Measurements from ENCODE around the gene TACO1. TPM values are rescaled to one million over a fixed set of nuclear protein-coding genes. Genes with fewer than 3 reads are reported as not detected.

TACO1 gene
- total RNA-seq, 1 donor from 2014 or later = 24.3 TPM

DNA sequence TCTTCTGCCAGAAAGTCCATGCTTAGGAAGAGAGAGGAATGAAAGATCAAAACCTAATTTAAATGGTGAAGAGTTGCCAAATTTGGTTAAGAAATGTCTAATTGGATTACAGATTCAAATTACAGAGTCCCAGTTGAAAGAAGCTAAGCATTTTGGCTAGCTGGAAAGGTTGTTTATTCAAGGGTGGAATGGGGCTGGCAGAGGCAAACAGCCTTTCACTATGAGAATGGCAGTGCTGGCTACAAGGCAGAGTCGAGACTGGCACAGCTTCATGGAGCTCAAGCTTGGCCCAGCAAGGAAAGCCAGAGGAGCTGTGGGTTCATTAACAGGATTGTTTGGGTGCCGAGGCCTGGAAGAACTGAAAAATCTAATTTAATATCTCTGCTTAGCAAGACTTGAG lies 35.1 kb downstream of the TACO1 start:
- DNase-seq (ENCODE audit: low read depth, low spot score) = no peak

- no peak for DNase-seq (ENCODE audit: low read depth, low spot score)
Measured at GRCh38 chr17:63639125-63639524, 38.4 kb downstream of the TACO1 start.

GRCh38 chr17:63640038-63640437 lies 39.3 kb downstream of the TACO1 start:
- no peak for DNase-seq (ENCODE audit: low read depth, low spot score)

- DNase-seq (ENCODE audit: low read depth, low spot score) = no peak
Measured at GRCh38 chr17:63641692-63642448, 41.2 kb downstream of the TACO1 start.

DNA sequence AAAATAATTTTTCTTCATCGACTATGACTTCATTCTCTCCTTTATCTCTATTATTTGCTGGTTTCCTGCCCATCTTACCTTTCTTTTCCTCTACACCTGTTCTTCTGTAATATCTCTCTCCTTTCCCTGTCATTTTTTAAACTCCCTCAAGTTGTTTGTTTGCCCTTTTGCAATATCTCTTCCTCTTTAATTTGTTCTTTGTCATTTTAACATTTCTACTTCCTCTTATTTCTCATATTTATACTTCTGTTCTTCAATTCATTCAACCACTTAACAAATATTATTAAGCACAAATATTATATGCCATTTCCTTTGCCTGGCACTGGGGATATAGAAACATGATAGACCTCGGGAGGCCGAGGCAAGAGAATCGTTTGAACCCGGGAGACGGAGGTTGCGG lies 44.2 kb downstream of the TACO1 start:
- no peak for DNase-seq (ENCODE audit: low read depth, low spot score)

DNA sequence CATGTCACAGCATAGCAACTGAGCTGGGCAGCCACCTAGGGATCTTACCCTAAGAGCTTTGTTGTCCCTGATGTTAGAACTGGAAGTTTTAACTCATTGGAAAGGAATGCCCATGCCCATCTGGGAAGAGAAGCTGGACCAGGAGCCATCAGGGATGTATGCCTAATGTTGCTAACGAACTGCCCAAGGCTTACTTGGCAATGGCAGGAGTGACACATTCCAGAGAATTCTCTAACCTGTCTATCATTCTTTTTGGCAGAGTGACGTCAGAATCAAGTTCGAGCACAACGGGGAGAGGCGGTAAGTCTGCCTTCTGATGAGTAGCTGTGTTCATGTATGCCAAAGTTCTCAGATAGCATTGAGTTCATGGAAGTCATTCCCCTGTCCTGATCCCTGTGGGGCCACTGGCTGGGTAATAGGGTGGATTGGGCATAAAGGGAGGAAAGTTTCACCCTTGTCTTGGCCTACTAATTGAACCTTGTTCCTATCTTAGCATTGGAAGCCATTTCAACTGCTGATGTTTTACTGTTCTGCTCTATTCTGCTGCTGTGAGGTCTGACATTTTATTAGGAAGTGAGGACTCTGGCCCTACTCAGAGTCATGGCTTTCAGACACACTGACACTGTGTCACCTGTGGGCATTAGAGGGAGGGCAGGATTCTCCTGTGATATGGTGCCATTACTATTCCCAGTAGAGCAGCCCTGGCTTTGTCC lies 45.2 kb downstream of the TACO1 start:
- no peak for DNase-seq (ENCODE audit: low read depth, low spot score)

DNA sequence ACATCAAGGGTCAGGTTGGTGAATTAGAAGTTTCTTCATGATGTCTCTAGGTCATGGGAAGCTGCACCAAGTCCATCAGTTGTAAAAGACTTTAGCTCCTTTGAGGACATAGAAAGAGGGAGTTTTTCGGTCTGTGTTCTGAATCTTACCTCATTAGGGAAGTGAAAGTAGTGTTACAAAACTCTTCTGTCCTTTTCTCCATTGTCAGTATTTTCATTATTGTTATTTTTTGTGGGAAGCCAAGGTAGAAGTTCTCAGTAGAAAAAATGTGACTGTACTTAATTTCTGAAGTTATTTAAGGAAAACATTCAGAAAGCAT lies 45.8 kb downstream of the TACO1 start:
- no peak for DNase-seq (ENCODE audit: low read depth, low spot score)

GRCh38 chr17:63647065-63647725 lies 46.5 kb downstream of the TACO1 start:
- DNase-seq (ENCODE audit: low read depth, low spot score) = no peak

GRCh38 chr17:63647936-63648335 lies 47.2 kb downstream of the TACO1 start:
- DNase-seq (ENCODE audit: low read depth, low spot score) = no peak

DNA sequence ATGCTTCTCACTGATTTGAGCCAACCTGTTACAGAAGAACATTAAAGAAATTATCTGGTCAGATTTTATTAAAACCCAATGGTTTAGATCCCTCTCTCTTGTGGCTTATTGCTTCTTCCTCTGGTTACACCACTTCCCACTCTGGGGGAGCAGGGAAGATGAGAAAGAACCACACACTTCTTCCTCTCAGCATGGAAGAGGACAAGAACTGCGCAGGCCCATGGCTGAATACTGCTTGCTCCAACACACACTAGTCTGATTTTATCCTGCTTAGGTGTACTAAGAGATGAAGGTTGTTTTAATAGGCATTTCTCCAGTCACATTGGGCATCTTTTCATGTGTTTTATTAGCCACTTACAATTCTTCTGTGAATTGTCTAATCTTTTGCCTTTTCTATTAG lies 49.1 kb downstream of the TACO1 start:
- no peak for DNase-seq (ENCODE audit: low read depth, low spot score)

GRCh38 chr17:63652106-63652505 lies 51.4 kb downstream of the TACO1 start:
- no peak for DNase-seq (ENCODE audit: low read depth, low spot score)

- no peak for DNase-seq (ENCODE audit: low read depth, low spot score)
Measured at GRCh38 chr17:63653050-63653449, 52.4 kb downstream of the TACO1 start.

DNA sequence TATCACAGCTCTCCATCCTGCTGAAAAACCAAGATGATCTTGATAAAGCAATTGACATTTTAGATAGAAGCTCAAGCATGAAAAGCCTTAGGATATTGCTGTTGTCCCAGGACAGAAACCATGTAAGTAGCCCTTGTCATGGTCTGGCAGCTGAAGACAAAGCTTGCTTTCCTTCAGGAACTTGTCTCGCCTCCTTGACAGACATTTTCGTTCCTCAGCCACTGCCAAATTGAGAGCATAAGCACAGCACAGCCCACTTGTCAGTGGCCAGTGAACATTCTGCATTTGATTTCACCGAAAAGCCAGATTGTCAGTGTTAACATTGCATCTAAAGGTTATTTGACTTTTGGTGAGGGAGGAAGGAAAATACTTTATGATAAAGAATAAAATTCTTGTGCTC lies 57.1 kb downstream of the TACO1 start:
- no peak for DNase-seq (ENCODE audit: low read depth, low spot score)

Other genes with a start within 250 kb of the TACO1 start
- 26.1 and 34.6 TPM in 2 replicates for gene CYB561, start 154.6 kb upstream of the TACO1 start, total RNA-seq
- 30.6 and 38.3 TPM in 2 replicates for gene ACE, start 123.8 kb upstream of the TACO1 start, total RNA-seq
- gene KCNH6, start 77.5 kb upstream of the TACO1 start, total RNA-seq = not detected in 2 replicates
- 24.0 and 31.3 TPM in 2 replicates for gene DCAF7, start 50.4 kb upstream of the TACO1 start, total RNA-seq
- gene MAP3K3, start 21.5 kb downstream of the TACO1 start, total RNA-seq = 104 and 125 TPM in 2 replicates
- gene LIMD2, start 99.2 kb downstream of the TACO1 start, total RNA-seq = 14.5 and 24.9 TPM in 2 replicates
- 19.7 and 22.1 TPM in 2 replicates for gene STRADA, start 140.9 kb downstream of the TACO1 start, total RNA-seq
- 92.4 and 113 TPM in 2 replicates for gene CCDC47, start 172.7 kb downstream of the TACO1 start, total RNA-seq
- gene DDX42, start 173.3 kb downstream of the TACO1 start, total RNA-seq = 67.0 and 83.1 TPM in 2 replicates
- 134 and 137 TPM in 2 replicates for gene PSMC5, start 226.5 kb downstream of the TACO1 start, total RNA-seq
- 64.3 and 102 TPM in 2 replicates for gene FTSJ3, start 226.8 kb downstream of the TACO1 start, total RNA-seq
- 71.5 and 107 TPM in 2 replicates for gene SMARCD2, start 241.8 kb downstream of the TACO1 start, total RNA-seq

All from pulmonary artery endothelial cell (primary cell).